ENCODE results near the gene ASCL3.
A peak's percentile ranks its signal among the peaks of the same experiment; 100 is the strongest.

Gene ASCL3

DNA sequence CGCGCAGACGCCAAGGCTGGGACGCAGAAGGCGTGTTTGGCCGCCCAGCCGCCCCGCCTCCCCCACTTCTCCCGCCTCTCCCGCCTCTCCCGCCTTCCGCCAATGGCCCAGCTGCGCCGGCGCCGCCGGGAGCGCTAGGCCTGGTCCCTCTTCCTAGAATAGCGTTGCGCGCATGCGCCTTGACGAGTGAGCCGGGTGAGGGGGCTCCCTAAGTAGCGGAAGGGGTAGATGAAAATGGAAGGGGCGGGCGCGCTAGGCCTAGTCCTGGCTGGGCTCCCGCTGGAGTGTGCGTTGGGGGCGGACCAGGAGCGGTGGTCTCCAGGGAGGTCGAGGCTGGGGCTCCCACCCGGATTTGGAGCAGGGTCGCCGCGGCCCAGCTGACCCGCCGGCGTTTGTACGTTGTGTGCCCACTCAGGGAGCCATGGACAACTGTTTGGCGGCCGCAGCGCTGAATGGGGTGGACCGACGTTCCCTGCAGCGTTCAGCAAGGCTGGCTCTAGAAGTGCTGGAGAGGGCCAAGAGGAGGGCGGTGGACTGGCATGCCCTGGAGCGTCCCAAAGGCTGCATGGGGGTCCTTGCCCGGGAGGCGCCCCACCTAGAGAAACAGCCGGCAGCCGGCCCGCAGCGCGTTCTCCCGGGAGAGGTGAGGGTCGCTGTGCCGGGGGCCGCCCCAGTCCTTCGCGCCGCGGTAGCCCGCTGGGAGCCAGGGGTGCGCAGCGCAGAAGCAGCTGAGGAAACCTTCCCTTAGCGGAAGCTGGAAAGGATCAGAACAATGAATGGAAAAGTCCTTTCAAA is 31.6 kb downstream of the ASCL3 start, which contains the start of gene AKIP1:
Gene AKIP1, plus strand, starts transcription at position 161 of the 795 bp plus-strand sequence. Its CDS starts 261 bp downstream, at position 422.
- DNase-seq (ENCODE audit: low spot score): peak; percentile 92
- H3K4me3 ChIP-seq (ENCODE audit: severe bottlenecking): peak within 1 kb of the TSS; percentile 51
- H3K4me1 ChIP-seq (ENCODE audit: insufficient read depth, poor library complexity, severe bottlenecking): peaks cover 28% of the 10 kb centered on the region
- TF ChIP-seq, protein P1, sequence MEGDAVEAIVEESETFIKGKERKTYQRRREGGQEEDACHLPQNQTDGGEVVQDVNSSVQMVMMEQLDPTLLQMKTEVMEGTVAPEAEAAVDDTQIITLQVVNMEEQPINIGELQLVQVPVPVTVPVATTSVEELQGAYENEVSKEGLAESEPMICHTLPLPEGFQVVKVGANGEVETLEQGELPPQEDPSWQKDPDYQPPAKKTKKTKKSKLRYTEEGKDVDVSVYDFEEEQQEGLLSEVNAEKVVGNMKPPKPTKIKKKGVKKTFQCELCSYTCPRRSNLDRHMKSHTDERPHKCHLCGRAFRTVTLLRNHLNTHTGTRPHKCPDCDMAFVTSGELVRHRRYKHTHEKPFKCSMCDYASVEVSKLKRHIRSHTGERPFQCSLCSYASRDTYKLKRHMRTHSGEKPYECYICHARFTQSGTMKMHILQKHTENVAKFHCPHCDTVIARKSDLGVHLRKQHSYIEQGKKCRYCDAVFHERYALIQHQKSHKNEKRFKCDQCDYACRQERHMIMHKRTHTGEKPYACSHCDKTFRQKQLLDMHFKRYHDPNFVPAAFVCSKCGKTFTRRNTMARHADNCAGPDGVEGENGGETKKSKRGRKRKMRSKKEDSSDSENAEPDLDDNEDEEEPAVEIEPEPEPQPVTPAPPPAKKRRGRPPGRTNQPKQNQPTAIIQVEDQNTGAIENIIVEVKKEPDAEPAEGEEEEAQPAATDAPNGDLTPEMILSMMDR (IDR thresholded peaks at IDR 0.05; ENCODE audit: poor library complexity, severe bottlenecking): no peak
- no peaks in the 10 kb centered on the region for H3K27me3 ChIP-seq (ENCODE audit: insufficient read depth, poor library complexity, severe bottlenecking)
- H3K36me3 ChIP-seq (ENCODE audit: low read depth): peaks cover 18% of the 10 kb centered on the region
- H3K27ac ChIP-seq (ENCODE audit: poor library complexity, severe bottlenecking): peak within 1 kb of the TSS; percentile 95
- no peaks in the 10 kb centered on the region for H3K9me3 ChIP-seq (ENCODE audit: severe bottlenecking)
- peak; percentile 82 for ATAC-seq (ENCODE audit: low read depth)

DNA sequence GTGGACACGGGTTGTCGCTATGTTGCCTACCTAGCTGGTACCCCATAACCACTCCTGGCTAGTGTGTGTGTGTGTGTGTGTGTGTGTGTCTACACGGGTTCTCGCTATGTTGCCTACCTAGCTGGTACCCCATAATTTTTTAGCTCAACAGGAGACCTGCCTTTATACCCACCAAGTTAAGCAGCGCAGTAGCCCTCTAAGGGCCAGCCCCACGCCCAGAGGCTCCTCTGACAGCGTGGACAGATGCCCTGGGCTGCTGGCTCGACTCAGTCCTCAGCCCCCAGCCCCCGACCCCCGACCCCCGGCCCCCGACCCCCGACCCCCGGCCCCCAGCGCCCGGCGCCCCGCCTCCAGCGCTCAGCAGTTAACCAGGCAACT is 32.2 kb downstream of the ASCL3 start:
- Histone ChIP-seq H3K27me3 (ENCODE audit: insufficient read depth, poor library complexity, severe bottlenecking) (no peaks in the 10 kb centered on the region), H3K36me3 (ENCODE audit: low read depth) (peaks cover 13% of the 10 kb centered on the region), H3K4me3 (ENCODE audit: severe bottlenecking) (peak overlapping the region; percentile 51), H3K4me1 (ENCODE audit: insufficient read depth, poor library complexity, severe bottlenecking) (peaks cover 33% of the 10 kb centered on the region), H3K9me3 (ENCODE audit: severe bottlenecking) (no peaks in the 10 kb centered on the region), H3K27ac (ENCODE audit: poor library complexity, severe bottlenecking) (peak overlapping the region; percentile 95)
- DNase-seq (ENCODE audit: low spot score) (no peak), ATAC-seq (ENCODE audit: low read depth) (peak; percentile 18)
- TF ChIP-seq, protein P1 (IDR thresholded peaks at IDR 0.05; ENCODE audit: poor library complexity, severe bottlenecking): no peak

DNA sequence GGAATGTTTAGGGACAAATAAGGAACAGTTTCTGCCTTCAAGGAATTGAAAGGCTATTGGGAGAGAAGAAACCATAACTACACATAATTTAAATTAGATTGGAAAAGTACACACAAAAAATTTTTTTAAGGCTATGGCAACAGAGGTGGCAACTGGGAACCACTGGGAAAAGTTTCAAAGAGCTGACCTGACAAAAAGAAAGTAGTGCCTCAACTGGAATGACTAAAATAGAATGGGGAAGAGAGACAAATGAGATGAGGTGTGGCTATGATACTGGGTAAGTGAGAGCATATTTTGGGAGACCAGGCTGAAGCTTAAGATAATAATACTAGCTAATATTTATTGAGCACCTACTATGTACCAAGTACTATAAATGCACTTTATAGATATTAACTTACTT is 34.7 kb downstream of the ASCL3 start:
- no peak for ATAC-seq (ENCODE audit: low read depth)
- no peaks in the 10 kb centered on the region for H3K9me3 ChIP-seq (ENCODE audit: severe bottlenecking)
- TF ChIP-seq, protein P1 (IDR thresholded peaks at IDR 0.05; ENCODE audit: poor library complexity, severe bottlenecking): no peak
- no peak overlapping the region for H3K4me3 ChIP-seq (ENCODE audit: severe bottlenecking)
- H3K4me1 ChIP-seq (ENCODE audit: insufficient read depth, poor library complexity, severe bottlenecking): peaks cover 38% of the 10 kb centered on the region
- H3K27ac ChIP-seq (ENCODE audit: poor library complexity, severe bottlenecking): peak overlapping the region; percentile 95
- H3K36me3 ChIP-seq (ENCODE audit: low read depth): no peaks in the 10 kb centered on the region
- DNase-seq (ENCODE audit: low spot score): no peak
- no peaks in the 10 kb centered on the region for H3K27me3 ChIP-seq (ENCODE audit: insufficient read depth, poor library complexity, severe bottlenecking)

DNA sequence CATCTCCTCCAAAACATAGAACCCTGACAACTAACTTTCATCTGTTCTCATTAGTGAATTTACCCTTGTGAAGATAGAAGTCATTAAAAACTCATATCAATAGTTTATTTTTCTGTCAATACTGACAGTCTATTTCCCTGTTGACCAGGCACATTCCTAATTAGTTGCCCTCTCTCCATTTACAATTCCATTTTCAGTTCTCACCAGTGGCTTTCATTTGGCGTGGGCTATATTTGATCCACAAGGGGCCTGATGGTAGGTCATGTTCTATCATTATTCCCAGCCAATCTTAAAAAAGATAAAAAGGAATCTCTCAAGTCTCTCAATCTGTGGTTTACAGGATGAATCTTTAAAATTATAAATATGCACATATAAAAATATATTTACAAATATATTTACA is 35.7 kb downstream of the ASCL3 start:
- Histone ChIP-seq H3K27ac (ENCODE audit: poor library complexity, severe bottlenecking) (peak overlapping the region; percentile 95), H3K36me3 (ENCODE audit: low read depth) (no peaks in the 10 kb centered on the region), H3K9me3 (ENCODE audit: severe bottlenecking) (no peaks in the 10 kb centered on the region), H3K4me3 (ENCODE audit: severe bottlenecking) (no peak overlapping the region), H3K27me3 (ENCODE audit: insufficient read depth, poor library complexity, severe bottlenecking) (no peaks in the 10 kb centered on the region), H3K4me1 (ENCODE audit: insufficient read depth, poor library complexity, severe bottlenecking) (peaks cover 38% of the 10 kb centered on the region)
- ATAC-seq (ENCODE audit: low read depth) (no peak), DNase-seq (ENCODE audit: low spot score) (no peak)
- TF ChIP-seq, protein P1 (IDR thresholded peaks at IDR 0.05; ENCODE audit: poor library complexity, severe bottlenecking): no peak
